ENCODE data around the gene ING4. TPM values are rescaled to one million over a fixed set of nuclear protein-coding genes. Genes with fewer than 3 reads are reported as not detected.

The ING4 gene
- total and polyA plus RNA-seq, 2 of the 13 experiments (the other 11 are each of a cell fraction or from before 2014, with no cell fraction given): 14.4 to 32.4 TPM

DNA sequence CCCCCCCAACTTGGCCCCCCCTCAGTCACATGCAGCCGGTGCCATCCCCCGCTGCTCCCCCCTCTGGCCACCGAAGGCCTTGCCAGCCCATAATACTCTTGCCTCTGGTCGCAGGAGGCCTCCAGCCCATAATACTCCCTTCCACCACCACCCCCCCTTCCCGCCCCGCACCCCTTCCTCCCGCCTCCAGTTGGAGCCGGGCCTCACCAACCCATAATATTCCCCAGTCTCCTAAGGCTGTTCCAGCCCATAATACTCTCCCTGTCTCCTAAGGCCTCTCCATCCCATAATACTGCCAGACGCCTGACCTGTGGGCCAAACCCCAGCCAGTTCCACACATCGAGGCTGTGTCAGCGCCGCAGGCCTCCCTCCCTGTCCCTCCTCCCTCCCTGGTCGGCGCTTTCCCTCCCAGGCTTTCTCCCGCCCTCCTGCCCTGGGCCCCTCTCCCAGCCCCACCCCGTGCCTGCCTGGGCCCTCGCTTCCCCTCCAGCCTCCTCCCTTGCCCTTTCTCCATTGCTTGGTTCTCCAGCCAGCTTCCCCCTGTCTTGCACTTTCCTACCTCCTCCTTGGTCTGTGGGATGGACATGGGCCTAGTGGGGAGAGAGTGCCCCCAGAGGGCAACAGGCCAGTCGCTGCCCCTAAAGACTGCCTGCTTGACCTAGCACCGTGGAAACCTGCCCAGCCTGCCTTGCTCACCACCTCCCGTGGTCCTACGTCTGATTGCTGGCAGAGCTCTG, 49.0 kb downstream of the ING4 start (continued):
- no peak for TF ChIP-seq LCORL (IDR thresholded peaks at IDR 0.05)
- 0 out of 2 replicates have a peak, but pooled peaks have one; percentile 28 for TF ChIP-seq LCORL (CRISPR knock-in tag; IDR thresholded peaks at IDR 0.05)
- no peak; the same call in 1 of the 2 replicates for TF ChIP-seq ELF1 (CRISPR knock-in tag; IDR thresholded peaks at IDR 0.05)
- no peak; the same call in 1 of the 2 replicates for TF ChIP-seq GLI4 (CRISPR knock-in tag; IDR thresholded peaks at IDR 0.05; ENCODE audit: borderline replicate concordance)
- TF ChIP-seq YEATS4 (CRISPR knock-in tag; IDR thresholded peaks at IDR 0.05; ENCODE audit: borderline replicate concordance): no peak
- TF ChIP-seq KLF16 (CRISPR knock-in tag; IDR thresholded peaks at IDR 0.05): peak in 1 of 2 experiments; percentile 31; a peak in 1 of 4 replicates
- TF ChIP-seq, protein P1, sequence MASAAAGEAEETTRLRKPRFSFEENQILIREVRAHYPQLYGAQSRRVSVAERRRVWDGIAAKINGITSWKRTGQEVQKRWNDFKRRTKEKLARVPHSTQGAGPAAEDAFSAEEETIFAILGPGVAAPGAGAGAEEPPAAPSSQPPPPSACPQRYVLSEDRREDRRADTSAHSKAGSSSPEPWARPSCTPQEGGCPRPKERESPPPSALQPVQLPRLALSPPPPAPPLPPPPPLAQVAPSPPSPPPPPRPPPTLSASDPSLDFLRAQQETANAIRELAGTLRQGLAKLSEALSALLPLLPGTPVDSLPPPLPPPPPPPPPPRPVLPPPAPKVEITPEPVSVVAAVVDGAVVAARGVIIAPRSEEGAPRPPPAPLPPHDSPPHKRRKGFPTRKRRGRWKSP (CRISPR knock-in tag; IDR thresholded peaks at IDR 0.05): no peak; the same call in 1 of the 2 replicates
- TF ChIP-seq, protein P2, sequence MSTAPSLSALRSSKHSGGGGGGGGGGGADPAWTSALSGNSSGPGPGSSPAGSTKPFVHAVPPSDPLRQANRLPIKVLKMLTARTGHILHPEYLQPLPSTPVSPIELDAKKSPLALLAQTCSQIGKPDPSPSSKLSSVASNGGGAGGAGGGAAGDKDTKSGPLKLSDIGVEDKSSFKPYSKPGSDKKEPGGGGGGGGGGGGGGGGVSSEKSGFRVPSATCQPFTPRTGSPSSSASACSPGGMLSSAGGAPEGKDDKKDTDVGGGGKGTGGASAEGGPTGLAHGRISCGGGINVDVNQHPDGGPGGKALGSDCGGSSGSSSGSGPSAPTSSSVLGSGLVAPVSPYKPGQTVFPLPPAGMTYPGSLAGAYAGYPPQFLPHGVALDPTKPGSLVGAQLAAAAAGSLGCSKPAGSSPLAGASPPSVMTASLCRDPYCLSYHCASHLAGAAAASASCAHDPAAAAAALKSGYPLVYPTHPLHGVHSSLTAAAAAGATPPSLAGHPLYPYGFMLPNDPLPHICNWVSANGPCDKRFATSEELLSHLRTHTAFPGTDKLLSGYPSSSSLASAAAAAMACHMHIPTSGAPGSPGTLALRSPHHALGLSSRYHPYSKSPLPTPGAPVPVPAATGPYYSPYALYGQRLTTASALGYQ (CRISPR knock-in tag; IDR thresholded peaks at IDR 0.05): no peak
- TF ChIP-seq, protein P3, sequence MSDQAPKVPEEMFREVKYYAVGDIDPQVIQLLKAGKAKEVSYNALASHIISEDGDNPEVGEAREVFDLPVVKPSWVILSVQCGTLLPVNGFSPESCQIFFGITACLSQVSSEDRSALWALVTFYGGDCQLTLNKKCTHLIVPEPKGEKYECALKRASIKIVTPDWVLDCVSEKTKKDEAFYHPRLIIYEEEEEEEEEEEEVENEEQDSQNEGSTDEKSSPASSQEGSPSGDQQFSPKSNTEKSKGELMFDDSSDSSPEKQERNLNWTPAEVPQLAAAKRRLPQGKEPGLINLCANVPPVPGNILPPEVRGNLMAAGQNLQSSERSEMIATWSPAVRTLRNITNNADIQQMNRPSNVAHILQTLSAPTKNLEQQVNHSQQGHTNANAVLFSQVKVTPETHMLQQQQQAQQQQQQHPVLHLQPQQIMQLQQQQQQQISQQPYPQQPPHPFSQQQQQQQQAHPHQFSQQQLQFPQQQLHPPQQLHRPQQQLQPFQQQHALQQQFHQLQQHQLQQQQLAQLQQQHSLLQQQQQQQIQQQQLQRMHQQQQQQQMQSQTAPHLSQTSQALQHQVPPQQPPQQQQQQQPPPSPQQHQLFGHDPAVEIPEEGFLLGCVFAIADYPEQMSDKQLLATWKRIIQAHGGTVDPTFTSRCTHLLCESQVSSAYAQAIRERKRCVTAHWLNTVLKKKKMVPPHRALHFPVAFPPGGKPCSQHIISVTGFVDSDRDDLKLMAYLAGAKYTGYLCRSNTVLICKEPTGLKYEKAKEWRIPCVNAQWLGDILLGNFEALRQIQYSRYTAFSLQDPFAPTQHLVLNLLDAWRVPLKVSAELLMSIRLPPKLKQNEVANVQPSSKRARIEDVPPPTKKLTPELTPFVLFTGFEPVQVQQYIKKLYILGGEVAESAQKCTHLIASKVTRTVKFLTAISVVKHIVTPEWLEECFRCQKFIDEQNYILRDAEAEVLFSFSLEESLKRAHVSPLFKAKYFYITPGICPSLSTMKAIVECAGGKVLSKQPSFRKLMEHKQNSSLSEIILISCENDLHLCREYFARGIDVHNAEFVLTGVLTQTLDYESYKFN (CRISPR knock-in tag; conservative IDR thresholded peaks at IDR 0.05): peak; percentile 59; the same call in 1 of the 2 replicates
- TF ChIP-seq, protein P4, sequence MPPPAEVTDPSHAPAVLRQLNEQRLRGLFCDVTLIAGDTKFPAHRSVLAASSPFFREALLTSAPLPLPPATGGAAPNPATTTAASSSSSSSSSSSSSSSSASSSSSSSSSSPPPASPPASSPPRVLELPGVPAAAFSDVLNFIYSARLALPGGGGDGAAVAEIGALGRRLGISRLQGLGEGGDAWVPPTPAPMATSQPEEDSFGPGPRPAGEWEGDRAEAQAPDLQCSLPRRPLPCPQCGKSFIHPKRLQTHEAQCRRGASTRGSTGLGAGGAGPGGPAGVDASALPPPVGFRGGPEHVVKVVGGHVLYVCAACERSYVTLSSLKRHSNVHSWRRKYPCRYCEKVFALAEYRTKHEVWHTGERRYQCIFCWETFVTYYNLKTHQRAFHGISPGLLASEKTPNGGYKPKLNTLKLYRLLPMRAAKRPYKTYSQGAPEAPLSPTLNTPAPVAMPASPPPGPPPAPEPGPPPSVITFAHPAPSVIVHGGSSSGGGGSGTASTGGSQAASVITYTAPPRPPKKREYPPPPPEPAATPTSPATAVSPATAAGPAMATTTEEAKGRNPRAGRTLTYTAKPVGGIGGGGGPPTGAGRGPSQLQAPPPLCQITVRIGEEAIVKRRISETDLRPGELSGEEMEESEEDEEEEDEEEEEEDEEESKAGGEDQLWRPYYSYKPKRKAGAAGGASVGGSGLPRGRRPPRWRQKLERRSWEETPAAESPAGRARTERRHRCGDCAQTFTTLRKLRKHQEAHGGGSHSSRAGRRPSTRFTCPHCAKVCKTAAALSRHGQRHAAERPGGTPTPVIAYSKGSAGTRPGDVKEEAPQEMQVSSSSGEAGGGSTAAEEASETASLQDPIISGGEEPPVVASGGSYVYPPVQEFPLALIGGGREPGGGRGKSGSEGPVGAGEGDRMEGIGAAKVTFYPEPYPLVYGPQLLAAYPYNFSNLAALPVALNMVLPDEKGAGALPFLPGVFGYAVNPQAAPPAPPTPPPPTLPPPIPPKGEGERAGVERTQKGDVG (CRISPR knock-in tag; IDR thresholded peaks at IDR 0.05; ENCODE audit: borderline replicate concordance): no peak
- TF ChIP-seq, protein P5, sequence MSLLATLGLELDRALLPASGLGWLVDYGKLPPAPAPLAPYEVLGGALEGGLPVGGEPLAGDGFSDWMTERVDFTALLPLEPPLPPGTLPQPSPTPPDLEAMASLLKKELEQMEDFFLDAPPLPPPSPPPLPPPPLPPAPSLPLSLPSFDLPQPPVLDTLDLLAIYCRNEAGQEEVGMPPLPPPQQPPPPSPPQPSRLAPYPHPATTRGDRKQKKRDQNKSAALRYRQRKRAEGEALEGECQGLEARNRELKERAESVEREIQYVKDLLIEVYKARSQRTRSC (CRISPR knock-in tag; IDR thresholded peaks at IDR 0.05; ENCODE audit: low read depth): no peak
- no peak for TF ChIP-seq MED8 (CRISPR knock-in tag; IDR thresholded peaks at IDR 0.05; ENCODE audit: insufficient replicate concordance)
- no peak for TF ChIP-seq TBL1XR1 (IDR thresholded peaks at IDR 0.05; ENCODE audit: borderline replicate concordance, low read length, partially characterized antibody)
- TF ChIP-seq ELF3 (CRISPR knock-in tag; IDR thresholded peaks at IDR 0.05): peak; percentile 66; the same call in 1 of the 2 replicates
- TF ChIP-seq PITX1 (CRISPR knock-in tag; IDR thresholded peaks at IDR 0.05): peak; percentile 34; the same call in 1 of the 2 replicates
- no peak for TF ChIP-seq ISX (CRISPR knock-in tag; conservative IDR thresholded peaks at IDR 0.05)
- TF ChIP-seq POLR2AphosphoS2 (IDR thresholded peaks at IDR 0.05; ENCODE audit: low read depth, low read length): no peak
- TF ChIP-seq KLF12 (CRISPR knock-in tag; IDR thresholded peaks at IDR 0.05; ENCODE audit: borderline replicate concordance): no peak
